Prostate gland (tissue), 2 donors: ENCODE results near the gene ATF5. TPM values are rescaled to one million over a fixed set of nuclear protein-coding genes. Genes with fewer than 3 reads are reported as not detected.

Source experiments
- DNase-seq: peaks from one replicate; pipeline ENCODE4 v3.0.0-alpha.2; 2019; ENCODE audit warnings: low spot score
- H3K27ac ChIP-seq, 2 donors: fragments of 200-600 bp; sonication (generic); 2 replicates each; pipeline ENCODE4 v1.5.1; 2017 to 2019
- H3K27me3 ChIP-seq: fragments of 200-600 bp; sonication (generic); replicated peaks from 2 replicates; pipeline ENCODE4 v1.5.1; 2019; ENCODE audit not compliant: insufficient read depth
- H3K36me3 ChIP-seq, 2 donors: fragments of 200-600 bp; sonication (generic); 1 replicate in 1 of 2; 2 replicates in 1 of 2; pipeline versions ENCODE4 v1.5.1 to v1.8.1; 2017 to 2019
- H3K4me1 ChIP-seq: fragments of 200-600 bp; sonication (generic); replicated peaks from 2 replicates; pipeline ENCODE4 v1.5.1; 2019
- H3K4me3 ChIP-seq, 2 donors: fragments of 200-600 bp; sonication (generic); 2 replicates each; pipeline ENCODE4 v1.5.1; 2017 to 2019
- H3K9me3 ChIP-seq: fragments of 200-600 bp; sonication (generic); 2 replicates; pipeline ENCODE4 v1.5.1; 2017
- POLR2A ChIP-seq: fragments of 450-650 bp; IDR thresholded peaks from one replicate; pipeline ENCODE4 v1.6.1; 2016; ENCODE audit warnings: antibody characterized with exemption, mild to moderate bottlenecking
- POLR2AphosphoS5 ChIP-seq: sonication (generic); formaldehyde crosslinking; IDR thresholded peaks from one replicate; pipeline ENCODE4 v1.6.1; 2017; ENCODE audit warnings: antibody characterized with exemption
- WGBS: methylation state at CpG from one replicate; pipeline ENCODE4 v1.1.5; 2018; 5-methylcytosine and 5-hydroxymethylcytosine counted together
- intact Hi-C: fragments of 100-400 bp; cut with DNase I; formaldehyde crosslinking; loops from one replicate; pipeline ENCODE4 v1.14.2; 2022
- total RNA-seq, 2 donors: library from RNA; depleted of rRNA; stranded (reverse); fragments of >200 nt; gene quantifications; one replicate each; pipeline ENCODE4 v1.1.0, GENCODE V29; 2016
- TF ChIP-seq, protein P1 (sequence below), 4 experiments: fragments of 200-600 bp in 2 of 4; fragments of 450-650 bp in 2 of 4; sonication (generic) in 2 of 4; IDR thresholded peaks; 1 replicate in 3 of 4; 2 replicates in 1 of 4; pipeline ENCODE4 v1.5.1; 2016 to 2019; ENCODE audit warnings: antibody characterized with exemption in 4 of 4, mild to moderate bottlenecking in 2 of 4, moderate library complexity in 2 of 4

Gene ATF5
- total RNA-seq, 2 donors from 2014 or later, result 14.0 to 16.4 TPM

DNA sequence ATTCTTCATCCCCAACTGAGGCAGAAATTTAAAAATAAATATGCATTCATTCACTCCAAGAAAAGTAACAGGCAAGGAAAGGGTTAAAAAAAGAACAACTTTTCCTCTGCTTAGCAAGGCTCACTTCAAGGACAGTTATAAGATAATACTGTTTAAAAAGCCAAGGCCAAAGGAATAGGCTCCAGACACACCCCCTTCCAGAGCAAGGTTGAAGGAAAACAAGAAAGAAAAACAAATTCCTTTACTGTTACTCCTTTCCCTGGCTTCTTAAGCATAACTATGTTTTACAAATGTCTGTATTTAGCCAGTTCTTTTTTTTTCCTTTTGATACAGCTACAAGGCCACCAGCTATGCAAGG, 23.5 kb downstream of the ATF5 start:
- H3K27ac ChIP-seq, result no peak overlapping the region
- no peaks in the 10 kb centered on the region for H3K4me1 ChIP-seq
- H3K27me3 ChIP-seq, result no peaks in the 10 kb centered on the region
- intact Hi-C loops, result no loop called here
- no peaks in the 10 kb centered on the region for H3K36me3 ChIP-seq
- TF ChIP-seq POLR2A (no peak), POLR2AphosphoS5 (no peak)
- TF ChIP-seq, protein P1, sequence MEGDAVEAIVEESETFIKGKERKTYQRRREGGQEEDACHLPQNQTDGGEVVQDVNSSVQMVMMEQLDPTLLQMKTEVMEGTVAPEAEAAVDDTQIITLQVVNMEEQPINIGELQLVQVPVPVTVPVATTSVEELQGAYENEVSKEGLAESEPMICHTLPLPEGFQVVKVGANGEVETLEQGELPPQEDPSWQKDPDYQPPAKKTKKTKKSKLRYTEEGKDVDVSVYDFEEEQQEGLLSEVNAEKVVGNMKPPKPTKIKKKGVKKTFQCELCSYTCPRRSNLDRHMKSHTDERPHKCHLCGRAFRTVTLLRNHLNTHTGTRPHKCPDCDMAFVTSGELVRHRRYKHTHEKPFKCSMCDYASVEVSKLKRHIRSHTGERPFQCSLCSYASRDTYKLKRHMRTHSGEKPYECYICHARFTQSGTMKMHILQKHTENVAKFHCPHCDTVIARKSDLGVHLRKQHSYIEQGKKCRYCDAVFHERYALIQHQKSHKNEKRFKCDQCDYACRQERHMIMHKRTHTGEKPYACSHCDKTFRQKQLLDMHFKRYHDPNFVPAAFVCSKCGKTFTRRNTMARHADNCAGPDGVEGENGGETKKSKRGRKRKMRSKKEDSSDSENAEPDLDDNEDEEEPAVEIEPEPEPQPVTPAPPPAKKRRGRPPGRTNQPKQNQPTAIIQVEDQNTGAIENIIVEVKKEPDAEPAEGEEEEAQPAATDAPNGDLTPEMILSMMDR (IDR thresholded peaks at IDR 0.05), result no peak
- no peak for DNase-seq
- H3K4me3 ChIP-seq, result no peak overlapping the region
- H3K9me3 ChIP-seq, result no peaks in the 10 kb centered on the region

DNA sequence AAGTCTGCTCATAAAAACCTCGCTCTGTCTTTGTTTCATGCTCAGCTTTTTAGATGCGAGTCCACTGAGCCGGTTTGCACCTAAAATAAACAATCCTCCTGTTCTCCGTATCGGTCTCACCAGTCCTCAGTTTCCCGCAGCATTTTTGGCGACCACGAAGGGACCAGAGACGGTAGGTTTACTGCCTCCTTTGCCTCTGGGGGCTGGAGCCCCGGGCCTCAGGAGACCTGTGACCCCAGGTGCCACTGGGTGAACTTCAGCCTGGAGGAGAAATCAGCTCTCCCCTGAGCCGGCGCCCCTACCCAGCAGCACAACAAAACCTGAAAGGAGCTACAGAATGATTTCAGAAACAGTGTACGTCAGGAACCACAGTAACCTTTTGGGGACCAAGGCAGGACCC, 23.9 kb downstream of the ATF5 start:
- H3K4me1 ChIP-seq, result no peaks in the 10 kb centered on the region
- intact Hi-C loops, result no loop called here
- no peak for DNase-seq
- H3K9me3 ChIP-seq, result no peaks in the 10 kb centered on the region
- H3K27me3 ChIP-seq, result no peaks in the 10 kb centered on the region
- no peak overlapping the region for H3K4me3 ChIP-seq
- no peak overlapping the region for H3K27ac ChIP-seq
- H3K36me3 ChIP-seq, result no peaks in the 10 kb centered on the region
- no peak for TF ChIP-seq POLR2AphosphoS5
- TF ChIP-seq POLR2A, result no peak
- TF ChIP-seq, protein P1 (IDR thresholded peaks at IDR 0.05), result no peak
- WGBS, result 60% methylated on average over 13 of the region's 13 CpGs

DNA sequence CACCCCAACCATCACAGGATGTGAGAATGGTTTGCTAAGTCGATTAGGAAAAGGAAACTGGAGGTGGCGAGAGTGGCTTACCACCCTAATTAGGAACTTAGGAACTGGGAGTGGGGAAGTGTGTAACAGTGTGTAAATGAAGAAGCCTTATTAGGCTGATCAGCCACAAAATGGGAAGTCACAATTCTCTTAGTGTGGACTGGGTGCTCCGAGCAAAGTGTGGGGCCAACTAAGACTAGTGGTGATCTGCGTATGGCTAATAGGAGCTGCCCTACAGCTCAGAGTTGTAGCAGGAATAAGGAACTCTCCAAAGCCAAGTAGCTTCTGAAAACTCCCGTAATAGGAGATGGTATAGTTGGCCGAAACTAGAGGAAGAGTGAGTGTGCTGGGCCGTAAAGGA, 24.4 kb downstream of the ATF5 start:
- Histone ChIP-seq H3K36me3 (no peaks in the 10 kb centered on the region), H3K4me3 (no peak overlapping the region), H3K9me3 (no peaks in the 10 kb centered on the region), H3K27me3 (no peaks in the 10 kb centered on the region), H3K4me1 (no peaks in the 10 kb centered on the region), H3K27ac (no peak overlapping the region)
- intact Hi-C loops, result no loop called here
- no peak for DNase-seq
- 68% methylated on average over 7 of the region's 7 CpGs for WGBS
- TF ChIP-seq POLR2A, result no peak
- TF ChIP-seq POLR2AphosphoS5, result no peak

DNA sequence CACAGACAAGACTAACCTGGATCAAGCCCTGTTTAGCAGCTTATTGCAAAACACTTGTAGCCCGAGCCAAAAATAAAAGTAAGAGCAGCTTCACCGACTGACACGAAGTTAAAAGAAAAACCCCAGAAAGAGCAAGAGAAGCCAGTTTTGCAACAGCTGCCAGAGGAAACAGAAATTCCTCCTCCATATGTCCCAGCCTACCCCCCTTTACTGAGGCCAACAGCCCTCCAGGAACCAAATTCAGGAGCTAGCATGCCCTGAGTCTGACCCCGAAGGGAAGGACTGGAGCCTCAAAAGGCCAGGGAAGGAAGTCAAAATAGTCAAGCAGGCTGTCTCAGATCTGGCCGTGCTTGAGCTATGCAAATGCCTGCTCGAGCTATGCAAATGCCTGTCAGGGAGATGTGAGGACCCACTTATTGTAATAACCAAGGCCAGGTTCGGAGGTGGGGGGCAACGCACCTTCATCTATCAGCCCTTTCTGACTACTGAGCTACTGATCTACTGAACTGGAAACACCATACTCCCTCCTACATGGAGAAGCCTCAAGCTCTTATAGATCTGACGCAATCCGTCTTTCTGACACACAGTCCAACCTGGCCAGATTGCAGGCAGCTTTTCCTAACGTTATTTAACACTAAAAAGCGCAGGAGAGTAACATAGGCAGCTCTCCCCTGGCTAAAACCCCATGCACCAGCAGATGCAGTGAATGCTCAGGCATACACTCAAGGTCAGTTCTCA, 25.3 kb downstream of the ATF5 start:
- WGBS, result 28% methylated on average over 12 of the region's 12 CpGs
- Histone ChIP-seq H3K27me3 (no peaks in the 10 kb centered on the region), H3K36me3 (no peaks in the 10 kb centered on the region), H3K4me3 (no peak overlapping the region), H3K9me3 (no peaks in the 10 kb centered on the region), H3K27ac (no peak overlapping the region), H3K4me1 (no peaks in the 10 kb centered on the region)
- no peak for TF ChIP-seq POLR2AphosphoS5
- TF ChIP-seq POLR2A, result no peak
- TF ChIP-seq, protein P1 (IDR thresholded peaks at IDR 0.05), result no peak
- intact Hi-C loops, result no loop called here
- DNase-seq, result no peak

DNA sequence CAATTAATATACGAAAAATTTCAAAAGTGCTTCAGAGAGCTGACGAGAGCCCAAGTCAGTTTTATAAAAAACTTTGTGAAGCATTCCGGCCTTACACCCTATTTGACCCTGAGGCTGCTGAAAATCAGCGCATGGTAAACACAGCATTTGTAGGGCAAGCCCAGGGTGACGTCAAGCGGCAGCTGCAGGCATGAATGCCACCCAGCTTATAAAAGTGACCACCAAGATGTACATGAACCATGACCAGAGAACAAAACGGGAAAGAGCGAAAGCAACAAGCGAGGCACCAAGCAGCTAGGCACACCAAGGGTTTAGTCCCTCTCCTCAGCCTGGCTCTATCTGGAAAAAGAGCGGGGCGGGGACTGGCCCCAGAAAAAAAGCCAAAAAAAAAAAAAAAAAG, 25.9 kb downstream of the ATF5 start:
- no peak overlapping the region for H3K4me3 ChIP-seq

More for the DNA sequence above, 25.9 kb downstream of the ATF5 start:
- DNase-seq, result no peak
- TF ChIP-seq POLR2AphosphoS5 (no peak), POLR2A (no peak)
- TF ChIP-seq, protein P1 (IDR thresholded peaks at IDR 0.05), result no peak
- intact Hi-C loops, result no loop called here
- H3K27ac ChIP-seq, result no peak overlapping the region
- H3K9me3 ChIP-seq, result no peaks in the 10 kb centered on the region
- H3K4me1 ChIP-seq, result no peaks in the 10 kb centered on the region
- 71% methylated on average over 11 of the region's 11 CpGs for WGBS
- no peaks in the 10 kb centered on the region for H3K36me3 ChIP-seq
- no peaks in the 10 kb centered on the region for H3K27me3 ChIP-seq
